MM.1S (cell line): Measurements from ENCODE around the gene SLC38A8.

Source experiments
- DNase-seq: peaks from one replicate; pipeline ENCODE4 v3.0.0-alpha.2; 2015
- H2AFZ ChIP-seq: fragments of 300-600 bp; sonication (generic); 2 replicates; pipeline ENCODE4 v1.6.0; 2016; ENCODE audit warnings: antibody characterized with exemption, low read length
- H3F3A ChIP-seq: fragments of 300-600 bp; sonication (generic); 2 replicates; pipeline ENCODE4 v1.6.1; 2016; ENCODE audit warnings: mild to moderate bottlenecking, antibody characterized with exemption, low read length, moderate library complexity, mixed read lengths; ENCODE audit not compliant: insufficient read depth
- H3K27ac ChIP-seq: fragments of 300-600 bp; sonication (generic); 2 replicates; pipeline ENCODE4 v1.5.1; 2016; ENCODE audit warnings: mild to moderate bottlenecking, low read length
- H3K27me3 ChIP-seq: fragments of 300-600 bp; sonication (generic); replicated peaks from 2 replicates; pipeline ENCODE4 v1.6.0; 2016; ENCODE audit warnings: low read length; ENCODE audit not compliant: insufficient read depth
- H3K36me3 ChIP-seq: fragments of 300-600 bp; sonication (generic); replicated peaks from 2 replicates; pipeline ENCODE4 v1.6.1; 2016; ENCODE audit warnings: mild to moderate bottlenecking, low read length, mixed read lengths; ENCODE audit not compliant: insufficient read depth
- H3K4me1 ChIP-seq: fragments of 300-600 bp; sonication (generic); 2 replicates; pipeline ENCODE4 v1.6.1; 2016; ENCODE audit warnings: low read length, mixed read lengths
- H3K4me2 ChIP-seq: fragments of 300-600 bp; sonication (generic); 2 replicates; pipeline ENCODE4 v1.6.0; 2016; ENCODE audit warnings: low read depth, low read length
- H3K4me3 ChIP-seq: fragments of 300-600 bp; sonication (generic); 2 replicates; pipeline ENCODE4 v1.5.1; 2016; ENCODE audit warnings: low read length, mixed read lengths
- H3K79me2 ChIP-seq: fragments of 300-600 bp; sonication (generic); 2 replicates; pipeline ENCODE4 v1.6.1; 2016; ENCODE audit warnings: mixed run types, low read length, mixed read lengths
- H3K9ac ChIP-seq: fragments of 300-600 bp; sonication (generic); 2 replicates; pipeline ENCODE4 v1.6.1; 2016; ENCODE audit warnings: low read length, mixed read lengths
- H3K9me2 ChIP-seq: fragments of 300-600 bp; sonication (generic); replicated peaks from 2 replicates; pipeline ENCODE4 v1.6.1; 2016; ENCODE audit warnings: mild to moderate bottlenecking, low read length, mixed read lengths; ENCODE audit not compliant: insufficient read depth
- H3K9me3 ChIP-seq: fragments of 300-600 bp; sonication (generic); replicated peaks from 2 replicates; pipeline ENCODE4 v1.6.1; 2016; ENCODE audit warnings: mild to moderate bottlenecking, low read length, mixed read lengths; ENCODE audit not compliant: insufficient read depth
- H4K20me1 ChIP-seq: fragments of 300-600 bp; sonication (generic); 2 replicates; pipeline ENCODE4 v1.6.1; 2016; ENCODE audit warnings: mild to moderate bottlenecking, low read length, moderate library complexity, mixed read lengths; ENCODE audit not compliant: insufficient read depth
- EZH2 ChIP-seq: fragments of 300-600 bp; sonication (generic); optimal IDR thresholded peaks from 2 replicates; pipeline ENCODE3; 2017; ENCODE audit warnings: low read depth, mild to moderate bottlenecking, antibody characterized with exemption, low read length, mixed read lengths
- EZH2phosphoT487 ChIP-seq: fragments of 300-600 bp; sonication (generic); IDR thresholded peaks from 2 replicates; pipeline ENCODE4 v1.6.1; 2018; ENCODE audit warnings: antibody characterized with exemption, low read length
- TF ChIP-seq, protein P1 (sequence below): fragments of 300-600 bp; sonication (generic); IDR thresholded peaks from 2 replicates; pipeline ENCODE4 v1.5.1; 2016; ENCODE audit warnings: antibody characterized with exemption, low read length, mixed read lengths

SLC38A8 gene

DNA sequence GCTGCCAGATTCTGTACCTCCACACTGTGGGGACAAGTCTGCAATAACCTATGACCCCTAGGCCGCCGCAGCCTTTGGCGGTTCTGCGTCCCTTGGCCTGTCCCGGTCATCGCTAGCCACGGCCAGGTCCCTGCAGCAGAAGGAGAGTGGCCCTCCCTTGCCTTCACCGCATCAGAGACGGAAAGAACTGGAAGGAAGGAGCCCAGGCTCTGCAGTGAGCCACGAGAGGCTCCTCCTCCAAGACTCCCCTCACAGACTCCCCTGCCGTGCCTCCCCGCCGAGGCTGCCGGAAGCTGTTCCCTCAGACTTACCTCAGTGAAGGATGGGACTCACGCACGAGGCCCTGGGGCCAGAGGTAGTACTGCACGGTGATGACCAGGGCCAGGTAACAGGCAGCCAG, 11.0 kb downstream of the SLC38A8 start:
- Histone ChIP-seq H3K27ac (no peak overlapping the region), H3K9ac (no peak overlapping the region), H2AFZ (no peak overlapping the region)

DNA sequence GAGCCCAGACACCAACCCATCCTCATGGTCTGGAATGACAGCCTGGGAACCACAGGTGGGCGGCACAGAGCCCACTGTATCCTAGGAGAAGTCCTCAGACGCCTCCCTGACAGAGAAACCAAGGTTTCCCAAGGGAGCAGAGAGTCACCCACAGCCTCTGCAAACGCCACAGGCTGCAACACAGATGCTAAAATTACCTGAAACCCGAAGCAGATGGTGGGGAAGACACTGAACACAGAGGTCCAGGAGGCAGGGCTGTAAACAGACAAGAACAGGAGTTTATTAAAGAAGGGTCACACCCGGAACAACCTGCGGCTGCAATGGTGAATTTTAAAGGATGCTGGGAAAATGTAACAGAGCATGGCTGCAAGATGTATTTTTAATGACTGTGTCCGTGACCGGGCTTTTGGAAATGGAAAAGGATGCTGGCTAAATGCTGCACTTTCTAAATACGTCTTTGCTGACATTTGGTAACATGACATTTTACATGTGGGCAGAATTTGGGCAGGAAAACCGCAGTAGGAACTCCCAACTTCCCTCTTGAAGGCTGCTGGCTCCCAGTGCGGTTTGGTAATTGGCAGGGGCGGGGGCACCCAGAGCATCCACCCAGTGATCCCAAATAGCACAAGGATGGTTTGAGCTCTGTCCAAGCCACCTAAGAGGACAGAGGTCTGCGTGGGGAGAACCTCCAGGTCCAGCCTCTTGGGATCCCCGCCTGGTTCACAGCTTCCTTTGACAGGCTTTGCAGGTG, 13.1 kb downstream of the SLC38A8 start:
- no peak overlapping the region for H3K4me2 ChIP-seq
- H3K9me2 ChIP-seq = no peaks in the 10 kb centered on the region
- H3K9ac ChIP-seq = no peak overlapping the region
- TF ChIP-seq, protein P1, sequence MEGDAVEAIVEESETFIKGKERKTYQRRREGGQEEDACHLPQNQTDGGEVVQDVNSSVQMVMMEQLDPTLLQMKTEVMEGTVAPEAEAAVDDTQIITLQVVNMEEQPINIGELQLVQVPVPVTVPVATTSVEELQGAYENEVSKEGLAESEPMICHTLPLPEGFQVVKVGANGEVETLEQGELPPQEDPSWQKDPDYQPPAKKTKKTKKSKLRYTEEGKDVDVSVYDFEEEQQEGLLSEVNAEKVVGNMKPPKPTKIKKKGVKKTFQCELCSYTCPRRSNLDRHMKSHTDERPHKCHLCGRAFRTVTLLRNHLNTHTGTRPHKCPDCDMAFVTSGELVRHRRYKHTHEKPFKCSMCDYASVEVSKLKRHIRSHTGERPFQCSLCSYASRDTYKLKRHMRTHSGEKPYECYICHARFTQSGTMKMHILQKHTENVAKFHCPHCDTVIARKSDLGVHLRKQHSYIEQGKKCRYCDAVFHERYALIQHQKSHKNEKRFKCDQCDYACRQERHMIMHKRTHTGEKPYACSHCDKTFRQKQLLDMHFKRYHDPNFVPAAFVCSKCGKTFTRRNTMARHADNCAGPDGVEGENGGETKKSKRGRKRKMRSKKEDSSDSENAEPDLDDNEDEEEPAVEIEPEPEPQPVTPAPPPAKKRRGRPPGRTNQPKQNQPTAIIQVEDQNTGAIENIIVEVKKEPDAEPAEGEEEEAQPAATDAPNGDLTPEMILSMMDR = no peak
- TF ChIP-seq EZH2phosphoT487 = no peak
- H4K20me1 ChIP-seq = no peaks in the 10 kb centered on the region
- H3K27me3 ChIP-seq = peaks cover 6% of the 10 kb centered on the region
- H2AFZ ChIP-seq = no peak overlapping the region
- H3K79me2 ChIP-seq = no peaks in the 10 kb centered on the region
- H3K36me3 ChIP-seq = no peaks in the 10 kb centered on the region
- H3K27ac ChIP-seq = no peak overlapping the region
- DNase-seq = no peak
- no peak overlapping the region for H3K4me3 ChIP-seq
- no peaks in the 10 kb centered on the region for H3K9me3 ChIP-seq
- no peaks in the 10 kb centered on the region for H3K4me1 ChIP-seq
- no peaks in the 10 kb centered on the region for H3F3A ChIP-seq

More for the DNA sequence above, 11.0 kb downstream of the SLC38A8 start:
- H3K4me2 ChIP-seq = no peak overlapping the region
- H3K36me3 ChIP-seq = no peaks in the 10 kb centered on the region
- H3K9me2 ChIP-seq = no peaks in the 10 kb centered on the region
- DNase-seq = no peak
- no peak overlapping the region for H3K4me3 ChIP-seq
- peaks cover 16% of the 10 kb centered on the region for H3K27me3 ChIP-seq
- no peaks in the 10 kb centered on the region for H3K79me2 ChIP-seq
- H3F3A ChIP-seq = no peaks in the 10 kb centered on the region
- TF ChIP-seq EZH2 (no peak), EZH2phosphoT487 (no peak)
- no peaks in the 10 kb centered on the region for H4K20me1 ChIP-seq
- no peaks in the 10 kb centered on the region for H3K4me1 ChIP-seq
- H3K9me3 ChIP-seq = no peaks in the 10 kb centered on the region

DNA sequence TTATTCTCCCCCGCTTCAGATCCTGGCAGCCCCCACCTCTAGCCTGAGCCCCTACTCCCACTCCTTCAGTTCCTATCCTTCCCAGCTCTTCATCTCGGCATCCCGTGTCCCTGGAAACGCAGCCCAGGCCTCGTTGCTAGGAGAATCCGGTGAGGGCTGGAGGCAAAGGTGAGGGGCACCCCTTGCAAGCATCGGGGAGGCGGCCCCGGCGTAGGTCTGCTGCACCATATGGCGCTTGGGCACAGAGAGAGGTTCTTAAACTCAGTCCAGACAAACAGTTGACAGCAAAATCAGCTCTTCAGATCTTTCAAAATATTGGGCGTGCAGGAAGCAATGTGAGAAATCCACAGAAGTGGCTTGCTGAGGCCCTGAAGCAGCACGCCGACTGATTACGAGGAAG, 15.0 kb downstream of the SLC38A8 start:
- H3K4me2 ChIP-seq = no peak overlapping the region
- no peak overlapping the region for H2AFZ ChIP-seq
- DNase-seq = no peak
- H3K27ac ChIP-seq = no peak overlapping the region
- H3K9me2 ChIP-seq = no peaks in the 10 kb centered on the region
- H3K4me3 ChIP-seq = no peak overlapping the region
- peaks cover 12% of the 10 kb centered on the region for H3K27me3 ChIP-seq
- H3F3A ChIP-seq = no peaks in the 10 kb centered on the region
- H3K4me1 ChIP-seq = no peaks in the 10 kb centered on the region
- H3K36me3 ChIP-seq = no peaks in the 10 kb centered on the region
- no peaks in the 10 kb centered on the region for H3K9me3 ChIP-seq
- H3K79me2 ChIP-seq = no peaks in the 10 kb centered on the region
- no peaks in the 10 kb centered on the region for H4K20me1 ChIP-seq
- TF ChIP-seq EZH2 = no peak
- TF ChIP-seq, protein P1 = no peak
- no peak overlapping the region for H3K9ac ChIP-seq

DNA sequence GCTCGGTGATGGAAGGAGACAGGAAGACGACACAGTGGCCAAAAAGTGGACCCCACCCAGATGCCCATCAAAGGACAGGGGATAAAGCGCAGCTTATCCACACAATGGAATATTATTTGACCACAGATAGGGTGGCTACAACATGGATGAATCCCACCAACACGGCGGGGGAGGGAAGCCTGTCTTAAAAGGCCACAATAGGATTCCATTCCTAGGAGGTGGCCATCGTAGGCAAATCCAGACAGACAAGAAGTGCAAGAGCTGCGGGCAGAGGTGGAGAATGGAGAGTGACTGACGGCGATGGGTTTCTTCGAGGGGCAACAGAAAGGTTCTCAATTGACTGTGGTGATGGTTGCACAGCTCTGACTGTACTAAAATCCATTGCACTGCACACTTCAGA, 16.0 kb downstream of the SLC38A8 start:
- Histone ChIP-seq H3K4me2 (no peak overlapping the region), H3K9me2 (no peaks in the 10 kb centered on the region), H3K9me3 (no peaks in the 10 kb centered on the region), H3K9ac (no peak overlapping the region), H2AFZ (no peak overlapping the region), H3K4me3 (no peak overlapping the region), H3K27me3 (peaks cover 12% of the 10 kb centered on the region), H3K36me3 (no peaks in the 10 kb centered on the region), H4K20me1 (no peaks in the 10 kb centered on the region), H3K27ac (no peak overlapping the region), H3F3A (no peaks in the 10 kb centered on the region), H3K79me2 (no peaks in the 10 kb centered on the region), H3K4me1 (no peaks in the 10 kb centered on the region)
- TF ChIP-seq EZH2 (no peak), EZH2phosphoT487 (no peak)
- TF ChIP-seq, protein P1 = no peak
- no peak for DNase-seq
